Adrenal gland (tissue), 12 donors: ENCODE data around the gene EXOC3. TPM values are rescaled to one million over a fixed set of nuclear protein-coding genes. Genes with fewer than 3 reads are reported as not detected.

Source experiments
- DNase-seq, 7 donors: peaks; one replicate each; pipeline ENCODE4 v3.0.0-alpha.2; 2019 to 2020
- H3K27ac ChIP-seq, 5 donors: fragments of 200-600 bp; sonication (generic) in 4 of 5; 1 replicate in 3 of 5; 2 replicates in 2 of 5; pipeline versions ENCODE4 v1.5.1 to v1.8.0; 2016 to 2020; ENCODE audit warnings: mild to moderate bottlenecking in 1 of 5
- H3K27me3 ChIP-seq: fragments of 200-600 bp; 2 replicates; pipeline ENCODE4 v1.8.0; 2021
- H3K36me3 ChIP-seq, 2 donors: fragments of 200-600 bp; replicated peaks in 1 of 2; 1 replicate in 1 of 2; 2 replicates in 1 of 2; pipeline versions ENCODE4 v1.5.1 to v1.8.0; 2018 to 2022
- H3K4me1 ChIP-seq, 2 donors: fragments of 200-600 bp; replicated peaks in 1 of 2; 1 replicate in 1 of 2; 2 replicates in 1 of 2; pipeline versions ENCODE4 v1.5.1 to v1.8.0; 2018 to 2021
- H3K4me3 ChIP-seq, 4 donors: fragments of 200-600 bp; sonication (generic) in 3 of 4; one replicate each; pipeline ENCODE4 v1.5.1; 2016 to 2018
- H3K9me3 ChIP-seq, 3 donors: fragments of 200-600 bp; sonication (generic) in 1 of 3; replicated peaks in 1 of 3; 1 replicate in 2 of 3; 2 replicates in 1 of 3; pipeline versions ENCODE4 v1.5.1 to v1.8.0; 2016 to 2021
- POLR2A ChIP-seq, 2 donors: fragments of 450-650 bp; IDR thresholded peaks; one replicate each; pipeline ENCODE4 v1.6.1; 2017; ENCODE audit warnings: antibody characterized with exemption in 2 of 2, mild to moderate bottlenecking in 2 of 2, moderate library complexity in 1 of 2
- WGBS, 4 donors: extraction: QIAGEN DNeasy Blood & Tissue Kit in 2 of 4; methylation state at CpG; one replicate each; pipeline versions ENCODE4 v1.1.5 to v1.1.7; 2013 to 2017; 5-methylcytosine and 5-hydroxymethylcytosine counted together
- intact Hi-C, 2 donors: fragments of 100-400 bp; cut with DNase I; formaldehyde crosslinking; loops; one replicate each; pipeline versions ENCODE4 v1.14.1 to v1.15.0; 2022 to 2023
- polyA plus RNA-seq, 3 donors: library from polyadenylated mRNA; stranded (reverse); fragments of 200-250 nt in 2 of 3; fragments of 350-450 nt in 1 of 3; fragmentation: Illumina TruSeq in 1 of 3; extraction: RNeasy Lipid Tissue Mini Kit (QIAGEN cat#74804) in 1 of 3; gene quantifications; one replicate each; pipeline ENCODE4 v1.2.3, GENCODE V29; 2013 to 2014
- total RNA-seq, 9 donors: library from RNA; depleted of rRNA in 4 of 9; stranded (reverse); fragments of >200 nt in 4 of 9; fragments of 120-200 nt in 1 of 9; fragmentation: NEBNext Ultra II Directional in 1 of 9; extraction: Animal tissue kit (Norgen Biotek cat#: 25700) in 1 of 9; gene quantifications; one replicate each; pipeline versions ENCODE4 v1.1.0 to v1.2.4, GENCODE V29; 2013 to 2023
- TF ChIP-seq, protein P1 (sequence below), 6 experiments: fragments of 450-650 bp in 4 of 6; fragments of 200-600 bp in 2 of 6; sonication (generic) in 1 of 6; IDR thresholded peaks; 1 replicate in 5 of 6; 2 replicates in 1 of 6; pipeline versions ENCODE4 v1.5.1 to v1.8.0; 2016 to 2021; ENCODE audit warnings: antibody characterized with exemption in 6 of 6, mild to moderate bottlenecking in 2 of 6, moderate library complexity in 1 of 6
- donor health status: healthy with polysubstance abuse.
- donor health status: Bipolar disorder and iron deficiency.
- donor health status: DM: yes; HTN: yes; CAD: no.
- donor health status: DM: no; HTN: no; CAD: no.
- donor health status: DM: no; HTN: no; CAD: no.
- donor health status: DM: yes; HTN: yes; CAD: no.

The EXOC3 gene
- total and polyA plus RNA-seq, 12 donors, result 24.7 to 66.4 (median 42.7) TPM

DNA sequence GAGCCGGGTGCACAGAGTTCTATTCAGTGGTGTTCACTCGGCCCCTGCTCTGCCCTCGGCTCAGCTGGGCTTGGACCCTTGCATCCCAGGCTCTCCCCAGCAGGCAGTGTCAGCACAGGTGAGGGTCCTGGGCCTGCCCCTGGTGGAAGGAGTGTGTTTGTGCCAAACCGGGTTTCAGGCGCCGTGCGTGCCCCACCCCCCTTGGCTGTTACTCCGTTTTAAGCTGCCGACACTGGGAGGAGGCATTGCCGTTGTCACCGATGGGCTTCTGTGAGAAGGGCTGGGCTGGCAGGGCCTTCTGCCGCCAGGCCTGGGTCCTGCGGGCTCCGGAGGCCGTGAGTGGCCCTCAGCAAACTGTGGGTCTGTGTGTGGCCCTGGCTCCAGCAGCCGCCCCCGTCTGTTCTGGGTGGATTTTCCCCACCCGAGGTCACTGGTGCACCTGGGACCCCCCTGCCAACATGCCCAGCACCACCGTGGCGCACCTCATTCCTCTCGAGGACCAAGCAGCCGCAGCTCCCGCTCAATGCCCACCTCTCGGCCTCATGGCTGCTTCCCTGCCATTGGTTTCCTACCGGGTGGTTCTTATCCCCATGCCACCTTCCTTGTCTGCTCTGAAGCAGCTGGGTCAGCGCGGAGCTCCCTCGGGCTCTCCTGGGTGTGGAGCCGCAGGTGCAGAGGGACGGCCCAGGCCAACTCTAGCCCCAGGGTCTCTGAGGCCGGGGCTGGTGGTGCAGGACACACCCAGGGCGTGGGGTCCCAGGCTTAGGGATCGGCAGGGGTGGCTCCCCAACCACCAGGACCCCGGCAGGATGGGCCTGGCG is 44.3 kb upstream of the EXOC3 start:
- peak in 1 of 7 donors; percentile 43 for DNase-seq
- no peak overlapping the region for H3K27ac ChIP-seq
- no peaks in the 10 kb centered on the region for H3K27me3 ChIP-seq
- intact Hi-C loops, result no loop called here
- H3K9me3 ChIP-seq, result no peaks in the 10 kb centered on the region
- TF ChIP-seq POLR2A (IDR thresholded peaks at IDR 0.05), result no peak
- TF ChIP-seq, protein P1, sequence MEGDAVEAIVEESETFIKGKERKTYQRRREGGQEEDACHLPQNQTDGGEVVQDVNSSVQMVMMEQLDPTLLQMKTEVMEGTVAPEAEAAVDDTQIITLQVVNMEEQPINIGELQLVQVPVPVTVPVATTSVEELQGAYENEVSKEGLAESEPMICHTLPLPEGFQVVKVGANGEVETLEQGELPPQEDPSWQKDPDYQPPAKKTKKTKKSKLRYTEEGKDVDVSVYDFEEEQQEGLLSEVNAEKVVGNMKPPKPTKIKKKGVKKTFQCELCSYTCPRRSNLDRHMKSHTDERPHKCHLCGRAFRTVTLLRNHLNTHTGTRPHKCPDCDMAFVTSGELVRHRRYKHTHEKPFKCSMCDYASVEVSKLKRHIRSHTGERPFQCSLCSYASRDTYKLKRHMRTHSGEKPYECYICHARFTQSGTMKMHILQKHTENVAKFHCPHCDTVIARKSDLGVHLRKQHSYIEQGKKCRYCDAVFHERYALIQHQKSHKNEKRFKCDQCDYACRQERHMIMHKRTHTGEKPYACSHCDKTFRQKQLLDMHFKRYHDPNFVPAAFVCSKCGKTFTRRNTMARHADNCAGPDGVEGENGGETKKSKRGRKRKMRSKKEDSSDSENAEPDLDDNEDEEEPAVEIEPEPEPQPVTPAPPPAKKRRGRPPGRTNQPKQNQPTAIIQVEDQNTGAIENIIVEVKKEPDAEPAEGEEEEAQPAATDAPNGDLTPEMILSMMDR (IDR thresholded peaks at IDR 0.05), result no peak
- WGBS, 4 donors, result 91 to 95% (median 93%) methylated on average over 14 to 35 of the region's 35 CpGs
- no peak overlapping the region for H3K4me3 ChIP-seq
- no peaks in the 10 kb centered on the region for H3K36me3 ChIP-seq
- peaks cover 11% of the 10 kb centered on the region in 2 donors for H3K4me1 ChIP-seq

DNA sequence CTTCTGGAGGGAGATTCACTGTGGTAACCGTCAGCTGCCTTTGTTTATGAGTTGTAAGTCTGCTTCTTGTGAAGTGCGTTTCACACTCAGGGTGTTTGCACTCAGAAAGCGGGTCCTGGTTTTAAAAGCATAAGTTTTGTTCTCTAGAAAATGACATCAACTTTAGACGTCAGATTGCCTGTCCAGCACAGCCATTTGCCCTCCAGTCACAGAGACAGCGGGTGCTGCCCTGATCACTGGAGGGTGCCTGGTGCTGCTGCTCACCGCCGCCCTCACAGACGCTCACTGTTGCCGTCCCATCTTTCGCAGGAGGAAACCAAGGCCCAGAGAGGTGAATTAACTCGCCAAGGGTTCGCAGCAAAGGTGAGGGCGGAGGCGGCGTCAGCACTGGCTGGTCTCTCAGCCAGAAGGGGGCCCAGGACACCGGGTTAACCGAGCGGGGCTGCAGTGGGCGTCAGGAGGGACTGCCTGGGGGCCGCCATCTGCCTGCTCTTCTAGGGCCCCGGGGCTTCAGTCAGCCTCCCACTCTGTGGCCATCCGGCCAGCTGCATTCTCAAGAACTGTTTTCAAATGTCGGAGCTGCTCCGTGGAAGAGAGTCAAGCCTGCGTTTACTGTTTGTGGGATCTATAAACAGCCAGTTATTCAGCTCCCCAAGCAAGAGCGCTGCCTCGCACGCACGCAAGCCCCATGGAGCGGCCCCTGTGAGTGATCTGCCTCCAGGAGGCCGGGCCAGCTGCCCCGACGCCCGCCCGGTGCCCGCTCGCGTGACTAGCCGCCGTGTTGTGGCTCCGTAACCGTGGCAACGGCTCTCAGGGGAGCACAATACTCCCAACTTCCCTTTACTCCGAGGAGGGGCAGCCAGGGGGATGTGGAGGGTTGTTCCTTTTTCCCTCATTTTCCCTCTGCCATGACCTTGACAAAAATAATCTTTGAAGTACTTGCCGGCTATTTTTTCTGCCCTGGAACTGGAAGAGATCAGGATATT is 43.4 kb upstream of the EXOC3 start:
- TF ChIP-seq POLR2A (IDR thresholded peaks at IDR 0.05), result no peak
- TF ChIP-seq, protein P1 (IDR thresholded peaks at IDR 0.05), result no peak
- Histone ChIP-seq H3K4me3 (peak overlapping the region in 2 of 4 donors; percentile 17 to 36), H3K27me3 (no peaks in the 10 kb centered on the region)

DNA sequence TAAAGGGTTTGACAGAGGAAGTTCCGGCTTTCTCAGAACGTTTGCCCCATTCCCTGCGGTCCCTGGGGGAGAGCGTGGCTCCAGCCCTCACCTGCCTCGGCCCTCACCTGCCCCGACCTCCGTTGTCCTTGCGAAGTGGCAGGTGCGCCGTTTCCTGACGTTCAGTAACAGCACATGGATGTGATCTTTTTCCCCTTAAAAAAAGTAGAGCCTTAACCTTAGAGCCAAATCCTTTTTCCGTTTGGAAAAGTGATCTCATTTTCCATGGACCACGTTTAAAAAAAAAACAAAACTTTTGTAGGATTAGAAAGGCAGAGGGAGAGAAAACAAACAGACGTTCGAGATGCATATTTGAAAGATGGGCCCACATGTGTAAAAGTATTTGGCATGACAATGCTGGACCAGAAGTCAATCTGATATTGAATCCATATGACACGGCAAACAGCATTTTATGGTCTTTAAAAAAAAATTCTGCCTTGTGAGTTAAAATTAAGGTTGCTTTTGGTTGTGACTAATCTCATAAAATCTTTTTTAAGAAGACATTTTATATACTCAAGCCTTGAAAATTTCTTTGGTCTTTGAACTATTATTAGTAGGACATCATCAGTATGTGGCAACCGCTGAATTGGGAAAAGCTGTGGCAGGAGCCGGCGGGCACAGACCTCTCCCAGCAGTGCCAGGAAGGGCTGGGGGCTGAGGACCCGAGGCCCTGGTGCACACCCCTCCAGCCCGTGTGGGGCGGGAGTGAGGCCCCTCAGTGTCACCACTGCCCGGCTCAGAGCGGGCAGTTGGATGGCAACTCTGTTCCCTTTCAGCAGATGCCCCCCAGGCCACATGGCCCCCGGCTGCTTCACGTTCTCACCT is 42.5 kb upstream of the EXOC3 start:
- H3K36me3 ChIP-seq, result no peaks in the 10 kb centered on the region
- 41 to 54% (median 43%) methylated on average over 26 of the region's 26 CpGs for WGBS, 4 donors
- H3K27me3 ChIP-seq, result no peaks in the 10 kb centered on the region
- TF ChIP-seq, protein P1 (IDR thresholded peaks at IDR 0.05), result no peak
- H3K4me1 ChIP-seq, result peaks cover 11% of the 10 kb centered on the region in 2 donors
- intact Hi-C loops, result no loop called here
- peak in 1 of 7 donors; percentile 34 for DNase-seq
- H3K9me3 ChIP-seq, result no peaks in the 10 kb centered on the region
- peak overlapping the region in 2 of 4 donors; percentile 17 to 36 for H3K4me3 ChIP-seq
- peak overlapping the region in 1 of 5 donors; percentile 19 for H3K27ac ChIP-seq

More for the DNA sequence above, 43.4 kb upstream of the EXOC3 start:
- peak; percentile 61 to 85 (median 77) for DNase-seq
- 32 to 41% (median 34%) methylated on average over 31 to 45 of the region's 45 CpGs for WGBS, 4 donors
- H3K9me3 ChIP-seq, result no peaks in the 10 kb centered on the region
- intact Hi-C loops, result no loop called here
- peaks cover 11% of the 10 kb centered on the region in 2 donors for H3K4me1 ChIP-seq
- peak overlapping the region in 1 of 5 donors; percentile 19 for H3K27ac ChIP-seq
- H3K36me3 ChIP-seq, result no peaks in the 10 kb centered on the region
